Activated naive CD8-positive, alpha-beta T cell (primary cell): ENCODE measurements around the gene KPTN.

Experiments used
- H3K27ac Mint-ChIP-seq: one replicate; pipeline ENCODE4 v1.8.0; 2021; ENCODE audit warnings: mixed read lengths
- H3K27me3 Mint-ChIP-seq: one replicate; pipeline ENCODE4 v1.8.0; 2021; ENCODE audit warnings: mixed read lengths
- H3K36me3 Mint-ChIP-seq: one replicate; pipeline ENCODE4 v1.8.0; 2021; ENCODE audit warnings: mixed read lengths
- H3K4me1 Mint-ChIP-seq: one replicate; pipeline ENCODE4 v1.8.0; 2021; ENCODE audit warnings: low read depth, mixed read lengths
- H3K4me3 Mint-ChIP-seq: one replicate; pipeline ENCODE4 v1.8.0; 2021; ENCODE audit warnings: mild to moderate bottlenecking, mixed read lengths
- H3K9me3 Mint-ChIP-seq: one replicate; pipeline ENCODE4 v1.8.0; 2021; ENCODE audit warnings: low read depth, mixed read lengths

KPTN gene

DNA sequence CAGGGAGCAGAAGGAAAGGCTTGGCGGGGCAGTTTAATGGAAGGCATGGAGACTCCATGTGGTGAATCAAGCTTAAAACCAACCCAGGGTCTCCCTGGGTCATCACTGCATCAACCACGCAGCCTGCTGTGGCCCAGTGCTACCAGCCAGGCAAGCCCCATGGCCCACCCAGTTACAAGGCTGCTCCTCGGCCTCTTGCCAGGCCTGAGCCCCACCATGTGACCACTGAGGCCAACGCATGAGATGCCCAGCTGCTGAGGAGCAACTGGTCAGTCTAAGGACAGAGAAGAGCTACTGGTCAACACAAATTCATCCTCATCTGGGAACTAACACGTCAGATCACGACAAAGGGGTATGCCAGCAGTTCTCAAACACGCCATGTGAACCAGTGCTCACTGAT lies 15.4 kb upstream of the KPTN start:
- Mint-ChIP-seq H3K9me3 (no peaks in the 10 kb centered on the region), H3K4me1 (peaks cover 6% of the 10 kb centered on the region), H3K27ac (no peak overlapping the region), H3K27me3 (no peaks in the 10 kb centered on the region), H3K36me3 (no peaks in the 10 kb centered on the region), H3K4me3 (no peak overlapping the region)

- Mint-ChIP-seq H3K36me3 (no peaks in the 10 kb centered on the region), H3K27ac (no peak overlapping the region)
Observed at GRCh38 chr19:47498561-47498960, 14.5 kb upstream of the KPTN start.

DNA sequence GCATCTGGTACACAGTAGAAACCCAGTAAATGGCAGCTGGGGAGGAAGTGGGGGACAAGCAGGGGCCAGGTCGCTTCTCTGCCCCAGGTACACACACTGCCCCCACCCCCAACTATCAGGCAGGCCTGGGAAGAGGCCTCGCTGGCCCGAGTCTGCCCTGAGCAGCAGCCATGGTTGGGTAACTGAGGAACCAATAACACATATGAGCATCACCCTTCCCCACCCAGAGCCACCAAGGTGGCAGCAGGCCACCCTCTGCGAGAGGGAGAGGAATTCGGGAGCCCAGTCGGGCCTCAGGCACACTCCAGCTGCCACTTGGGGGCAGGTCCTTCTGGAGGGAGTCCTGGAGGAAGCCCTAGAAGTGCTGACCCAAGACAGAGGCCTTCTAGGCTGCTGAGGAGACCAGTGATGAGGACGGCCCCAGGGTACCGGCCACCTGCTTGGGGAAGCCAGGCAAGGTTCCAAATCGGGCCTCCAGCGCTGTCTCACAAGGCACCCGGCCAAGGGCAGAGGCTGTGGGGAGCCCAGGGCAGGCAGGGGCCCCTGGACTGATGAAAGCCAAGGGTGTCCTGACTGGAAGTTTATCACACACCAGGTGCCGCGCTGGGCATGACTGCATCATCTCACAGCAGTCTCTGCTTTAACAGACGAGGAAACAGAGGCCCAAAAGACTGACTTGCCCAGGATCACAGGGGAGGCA lies 14.0 kb upstream of the KPTN start:
- H3K27me3 Mint-ChIP-seq: no peaks in the 10 kb centered on the region
- H3K4me1 Mint-ChIP-seq: peaks cover 8% of the 10 kb centered on the region
- no peaks in the 10 kb centered on the region for H3K9me3 Mint-ChIP-seq
- no peak overlapping the region for H3K4me3 Mint-ChIP-seq
- peak overlapping the region; percentile 10 for H3K27ac Mint-ChIP-seq
- no peaks in the 10 kb centered on the region for H3K36me3 Mint-ChIP-seq

More at GRCh38 chr19:47498561-47498960, 14.5 kb upstream of the KPTN start:
- no peaks in the 10 kb centered on the region for H3K27me3 Mint-ChIP-seq
- peaks cover 6% of the 10 kb centered on the region for H3K4me1 Mint-ChIP-seq
- H3K4me3 Mint-ChIP-seq: no peak overlapping the region
- no peaks in the 10 kb centered on the region for H3K9me3 Mint-ChIP-seq

- no peak overlapping the region for H3K4me3 Mint-ChIP-seq
- H3K9me3 Mint-ChIP-seq: no peaks in the 10 kb centered on the region
- no peaks in the 10 kb centered on the region for H3K36me3 Mint-ChIP-seq
- peaks cover 8% of the 10 kb centered on the region for H3K4me1 Mint-ChIP-seq
- H3K27me3 Mint-ChIP-seq: no peaks in the 10 kb centered on the region
- peak overlapping the region; percentile 10 for H3K27ac Mint-ChIP-seq
Observed at GRCh38 chr19:47497050-47497766, 13.2 kb upstream of the KPTN start.

DNA sequence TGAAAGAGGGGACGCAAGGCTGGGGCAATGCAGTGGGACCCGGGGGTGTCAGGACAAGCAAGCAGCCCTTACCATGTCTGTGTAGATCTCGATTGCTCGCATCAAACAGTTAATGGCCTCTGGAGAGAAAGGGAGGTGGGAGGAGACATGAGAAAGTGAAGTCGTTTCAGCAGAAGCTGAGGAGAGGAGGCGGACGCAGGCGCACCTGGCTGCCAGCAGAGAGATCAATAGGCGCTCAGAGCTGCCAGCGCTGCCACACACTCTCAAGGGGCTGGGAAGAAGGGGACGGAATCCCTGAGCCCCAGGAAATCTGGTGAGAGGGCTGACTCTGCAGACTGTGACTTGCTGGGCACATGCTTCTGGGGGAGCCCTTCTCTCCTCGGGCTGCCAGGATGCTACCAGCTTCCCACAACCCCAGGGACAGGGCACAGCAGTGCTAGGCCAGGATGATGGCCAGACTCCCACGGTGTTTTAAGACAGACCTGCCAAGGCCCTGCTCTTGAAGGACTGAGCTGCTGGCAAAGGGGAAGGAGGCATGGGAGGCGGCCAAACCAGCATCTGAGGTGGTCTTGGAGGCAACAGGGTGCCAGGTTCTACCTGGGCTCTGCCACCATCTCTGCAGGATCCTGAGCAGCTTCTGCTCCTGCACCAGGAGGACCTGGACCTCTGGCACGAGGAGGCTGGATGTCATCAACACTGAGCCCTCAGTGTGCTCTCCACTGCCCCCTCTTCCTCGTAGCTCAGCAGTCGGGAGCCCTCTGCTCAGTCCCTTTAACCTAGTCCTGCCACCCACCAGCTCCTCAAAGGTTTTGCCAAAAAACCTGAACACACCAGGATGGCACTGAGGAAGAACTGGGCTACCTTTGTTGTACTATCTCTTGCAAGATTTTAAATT lies 11.7 kb upstream of the KPTN start:
- H3K36me3 Mint-ChIP-seq: no peaks in the 10 kb centered on the region
- no peak overlapping the region for H3K27ac Mint-ChIP-seq

GRCh38 chr19:47494729-47495128 lies 10.7 kb upstream of the KPTN start:
- no peaks in the 10 kb centered on the region for H3K36me3 Mint-ChIP-seq
- H3K27ac Mint-ChIP-seq: no peak overlapping the region
- H3K9me3 Mint-ChIP-seq: no peaks in the 10 kb centered on the region
- H3K27me3 Mint-ChIP-seq: no peaks in the 10 kb centered on the region
- peaks cover 12% of the 10 kb centered on the region for H3K4me1 Mint-ChIP-seq
- no peak overlapping the region for H3K4me3 Mint-ChIP-seq

More for the DNA sequence above, 11.7 kb upstream of the KPTN start:
- Mint-ChIP-seq H3K4me1 (peaks cover 8% of the 10 kb centered on the region), H3K27me3 (no peaks in the 10 kb centered on the region), H3K4me3 (no peak overlapping the region), H3K9me3 (no peaks in the 10 kb centered on the region)

- Mint-ChIP-seq H3K27ac (peak overlapping the region; percentile 28), H3K4me1 (peaks cover 12% of the 10 kb centered on the region), H3K4me3 (no peak overlapping the region), H3K27me3 (no peaks in the 10 kb centered on the region), H3K36me3 (no peaks in the 10 kb centered on the region), H3K9me3 (no peaks in the 10 kb centered on the region)
Observed at GRCh38 chr19:47494211-47494547, 10.2 kb upstream of the KPTN start.

- Mint-ChIP-seq H3K27me3 (no peaks in the 10 kb centered on the region), H3K9me3 (no peaks in the 10 kb centered on the region), H3K4me1 (peaks cover 11% of the 10 kb centered on the region), H3K4me3 (no peak overlapping the region), H3K36me3 (no peaks in the 10 kb centered on the region), H3K27ac (no peak overlapping the region)
Observed at GRCh38 chr19:47493378-47494210, 9.6 kb upstream of the KPTN start.

GRCh38 chr19:47492571-47493377 lies 8.8 kb upstream of the KPTN start:
- H3K36me3 Mint-ChIP-seq: no peaks in the 10 kb centered on the region
- no peaks in the 10 kb centered on the region for H3K9me3 Mint-ChIP-seq
- no peak overlapping the region for H3K27ac Mint-ChIP-seq
- peaks cover 12% of the 10 kb centered on the region for H3K4me1 Mint-ChIP-seq
- no peak overlapping the region for H3K4me3 Mint-ChIP-seq
- no peaks in the 10 kb centered on the region for H3K27me3 Mint-ChIP-seq

DNA sequence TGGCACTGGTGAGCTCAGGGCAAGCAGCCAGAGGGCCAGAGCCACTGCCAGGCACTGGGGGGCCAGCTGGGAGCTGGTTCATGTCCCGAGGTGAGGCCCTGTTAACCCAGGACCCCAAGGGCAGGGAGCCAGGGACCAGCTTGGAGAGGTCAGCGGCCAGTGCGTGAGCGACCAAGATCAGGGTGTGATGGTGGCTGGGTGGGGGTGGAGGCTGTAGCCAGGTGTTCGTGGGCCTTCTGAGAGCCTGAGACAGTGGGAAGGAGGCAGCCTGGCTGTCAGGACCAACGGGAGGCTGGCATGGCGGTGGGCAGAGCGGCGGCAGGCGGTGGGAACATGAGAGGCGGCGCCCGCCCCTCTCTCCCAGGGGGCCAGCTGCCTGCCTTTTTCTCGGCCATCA lies 8.1 kb upstream of the KPTN start:
- Mint-ChIP-seq H3K9me3 (no peaks in the 10 kb centered on the region), H3K27me3 (no peaks in the 10 kb centered on the region), H3K4me1 (peaks cover 19% of the 10 kb centered on the region), H3K4me3 (no peak overlapping the region), H3K27ac (no peak overlapping the region), H3K36me3 (no peaks in the 10 kb centered on the region)

DNA sequence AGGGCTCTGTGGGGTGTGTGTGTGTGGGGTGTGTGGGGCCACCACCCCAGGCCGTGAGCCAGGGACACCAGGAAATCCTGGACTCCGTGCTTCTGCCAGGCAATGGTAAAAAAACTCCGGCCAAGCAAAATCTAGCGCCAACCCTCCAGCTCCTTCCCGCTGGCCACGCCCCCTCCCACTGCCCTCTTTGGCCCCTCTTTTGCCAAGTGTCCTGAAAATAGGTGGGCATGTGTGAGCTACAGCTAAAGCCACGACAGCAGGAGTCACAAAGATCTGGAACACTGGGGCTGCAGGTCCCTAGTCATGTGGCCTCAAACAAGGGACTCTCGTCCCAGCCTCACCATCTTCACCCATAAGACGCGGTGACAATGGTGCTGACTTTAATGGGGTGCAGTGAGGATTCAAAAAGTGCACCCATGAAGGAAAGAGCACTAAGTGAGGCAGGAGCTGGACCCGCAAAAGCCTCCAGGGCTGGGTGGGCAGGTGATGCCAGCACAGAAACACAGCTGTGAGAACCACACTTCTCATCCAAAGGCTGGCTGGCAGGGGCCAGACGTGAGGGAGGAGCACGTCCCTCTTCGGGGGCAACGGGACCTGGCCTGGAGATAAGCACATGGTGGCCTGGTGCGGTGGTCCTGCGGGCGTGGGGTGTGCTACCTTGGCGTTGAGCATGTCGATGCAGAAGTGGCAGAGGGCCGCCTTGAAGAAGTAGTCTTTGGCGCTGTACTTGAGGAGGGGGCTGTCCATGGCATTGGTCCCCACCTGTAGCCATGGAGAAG lies 7.5 kb upstream of the KPTN start:
- Mint-ChIP-seq H3K9me3 (no peaks in the 10 kb centered on the region), H3K4me3 (no peak overlapping the region)

DNA sequence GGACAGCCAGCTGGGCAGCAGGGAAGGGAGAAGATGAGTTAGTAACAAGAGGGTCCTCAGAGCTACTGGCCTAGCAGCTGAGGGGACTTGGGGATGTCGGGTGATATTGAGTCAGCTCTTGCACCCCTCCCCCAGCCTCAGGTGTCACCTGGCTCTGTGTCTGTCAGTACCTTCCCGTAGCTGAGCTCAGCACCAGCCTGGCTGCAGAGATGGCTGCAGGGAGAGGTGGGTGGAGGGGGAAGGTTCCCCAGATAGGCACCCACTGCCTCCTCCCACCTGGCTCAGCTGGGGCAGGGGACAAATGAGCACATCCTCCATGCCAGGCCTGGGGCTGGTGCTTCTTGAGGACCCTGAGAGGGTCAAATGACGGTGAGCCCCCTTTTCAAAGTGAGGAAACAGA lies 6.8 kb upstream of the KPTN start:
- Mint-ChIP-seq H3K9me3 (no peaks in the 10 kb centered on the region), H3K36me3 (no peaks in the 10 kb centered on the region), H3K27ac (no peak overlapping the region), H3K4me1 (peaks cover 29% of the 10 kb centered on the region), H3K4me3 (no peak overlapping the region), H3K27me3 (no peaks in the 10 kb centered on the region)

More for the DNA sequence above, 7.5 kb upstream of the KPTN start:
- Mint-ChIP-seq H3K27me3 (no peaks in the 10 kb centered on the region), H3K27ac (no peak overlapping the region), H3K4me1 (peaks cover 25% of the 10 kb centered on the region), H3K36me3 (no peaks in the 10 kb centered on the region)

DNA sequence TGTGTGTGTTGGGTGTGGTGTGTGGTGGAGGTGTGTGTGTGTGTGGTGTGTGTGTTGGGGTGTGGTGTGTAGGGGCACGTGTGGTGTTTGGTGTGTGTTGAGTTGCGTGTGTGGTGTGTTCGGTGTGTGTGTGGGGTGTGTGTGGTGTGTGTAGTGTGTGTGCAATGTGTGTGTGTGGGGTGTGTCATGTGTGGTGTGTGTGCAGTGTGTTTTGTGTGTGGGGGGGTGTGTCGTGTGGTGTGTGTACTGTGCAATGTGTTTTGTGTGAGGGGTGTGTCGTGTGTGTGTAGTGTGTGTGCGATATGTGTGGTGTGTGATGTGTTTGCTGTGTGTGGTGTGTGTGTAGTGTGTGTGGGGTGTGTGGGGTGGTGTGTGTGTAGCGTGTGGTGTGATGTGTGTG lies 6.0 kb upstream of the KPTN start:
- peak overlapping the region; percentile 54 for H3K27ac Mint-ChIP-seq

More for the DNA sequence above, 6.0 kb upstream of the KPTN start:
- H3K9me3 Mint-ChIP-seq: no peaks in the 10 kb centered on the region
- H3K4me3 Mint-ChIP-seq: no peak overlapping the region
- no peaks in the 10 kb centered on the region for H3K36me3 Mint-ChIP-seq
- H3K4me1 Mint-ChIP-seq: peaks cover 35% of the 10 kb centered on the region
- H3K27me3 Mint-ChIP-seq: no peaks in the 10 kb centered on the region
